Measurements from ENCODE around the gene ADGRG6.

DNA sequence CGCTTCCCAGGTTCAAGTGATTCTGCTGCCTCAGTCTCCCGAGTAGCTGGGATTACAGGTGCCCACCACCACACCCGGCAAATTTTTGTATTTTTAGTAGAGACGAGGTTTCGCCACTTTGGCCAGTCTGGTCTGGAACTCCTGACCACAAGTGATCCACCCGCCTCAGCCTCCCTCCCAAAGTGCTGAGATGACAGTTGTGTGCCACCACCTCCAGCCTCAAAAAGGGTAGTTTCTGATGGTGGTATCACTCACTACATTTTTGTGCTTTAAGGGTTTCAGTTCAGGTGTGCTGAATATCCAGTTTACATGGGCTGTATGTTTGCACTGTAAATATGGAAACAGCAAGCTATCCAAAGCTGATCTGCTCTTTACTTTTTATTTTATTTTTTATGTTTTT is 12.1 kb upstream of the ADGRG6 start:
- TF ChIP-seq CTCF (IDR thresholded peaks at IDR 0.05) (no peak), EP300 (IDR thresholded peaks at IDR 0.05) (no peak), POLR2AphosphoS5 (IDR thresholded peaks at IDR 0.05) (no peak), POLR2A (IDR thresholded peaks at IDR 0.05) (no peak)

Measured in suprapubic skin (tissue), 4 donors.